Liver (tissue), 9 donors: ENCODE data around the gene CHST5. TPM values are rescaled to one million over a fixed set of nuclear protein-coding genes. Genes with fewer than 3 reads are reported as not detected.

ENCODE experiments used
- DNase-seq: peaks from one replicate; pipeline ENCODE4 v3.0.0-alpha.2; 2017; ENCODE audit warnings: low spot score
- H3K27ac ChIP-seq, 2 donors: one replicate each; pipeline ENCODE4 v1.7.0; 2013; ENCODE audit warnings: inconsistent platforms in 2 of 2, low read length in 2 of 2, control low read depth in 1 of 2, low read depth in 1 of 2, mild to moderate bottlenecking in 1 of 2
- H3K27me3 ChIP-seq, 4 donors: one replicate each; pipeline versions ENCODE4 v1.6.1 to v1.7.0; 2013; ENCODE audit warnings: low read length in 3 of 4, inconsistent platforms in 1 of 4, mild to moderate bottlenecking in 1 of 4, moderate library complexity in 1 of 4; ENCODE audit not compliant: control insufficient read depth in 4 of 4, insufficient read depth in 4 of 4
- H3K36me3 ChIP-seq, 4 donors: one replicate each; pipeline versions ENCODE4 v1.6.1 to v1.7.0; 2013; ENCODE audit warnings: low read length in 3 of 4, mild to moderate bottlenecking in 3 of 4, low read depth in 1 of 4, moderate library complexity in 1 of 4; ENCODE audit not compliant: control insufficient read depth in 4 of 4, insufficient read depth in 3 of 4
- H3K4me1 ChIP-seq, 4 donors: one replicate each; pipeline versions ENCODE4 v1.6.1 to v1.7.0; 2013; ENCODE audit warnings: low read length in 3 of 4, mild to moderate bottlenecking in 3 of 4, moderate library complexity in 1 of 4; ENCODE audit not compliant: control insufficient read depth in 4 of 4, insufficient read depth in 4 of 4
- H3K4me3 ChIP-seq, 3 donors: one replicate each; pipeline versions ENCODE4 v1.6.1 to v1.7.0; 2013; ENCODE audit warnings: low read length in 3 of 3, control low read depth in 1 of 3, low read depth in 1 of 3, mild to moderate bottlenecking in 1 of 3
- H3K9ac ChIP-seq, 2 donors: one replicate each; pipeline ENCODE4 v1.7.0; 2013; ENCODE audit warnings: low read length in 2 of 2, mild to moderate bottlenecking in 2 of 2, moderate library complexity in 2 of 2, control low read depth in 1 of 2, low read depth in 1 of 2
- H3K9me3 ChIP-seq, 4 donors: one replicate each; pipeline versions ENCODE4 v1.6.1 to v1.7.0; 2013; ENCODE audit warnings: low read length in 3 of 4; ENCODE audit not compliant: control insufficient read depth in 4 of 4
- FOXA1 ChIP-seq: IDR thresholded peaks from 2 replicates; pipeline ENCODE4 v1.6.1; 2016; ENCODE audit warnings: antibody characterized with exemption
- FOXA2 ChIP-seq: IDR thresholded peaks from 2 replicates; pipeline ENCODE4 v1.6.1; 2016; ENCODE audit warnings: antibody characterized with exemption
- GABPA ChIP-seq, 2 donors: IDR thresholded peaks in 1 of 2; conservative IDR thresholded peaks in 1 of 2; 2 replicates each; pipeline ENCODE4 v1.6.1; 2016; ENCODE audit warnings: antibody characterized with exemption in 2 of 2, mild to moderate bottlenecking in 1 of 2, moderate library complexity in 1 of 2
- HNF4G ChIP-seq: IDR thresholded peaks from 2 replicates; pipeline ENCODE4 v1.6.1; 2016; ENCODE audit warnings: antibody characterized with exemption
- JUND ChIP-seq, 2 donors: IDR thresholded peaks; 2 replicates each; pipeline ENCODE4 v1.6.1; 2016; ENCODE audit warnings: antibody characterized with exemption in 2 of 2
- RAD21 ChIP-seq, 2 donors: IDR thresholded peaks; 2 replicates each; pipeline ENCODE4 v1.6.1; 2016; ENCODE audit warnings: antibody characterized with exemption in 2 of 2, mild to moderate bottlenecking in 2 of 2
- SP1 ChIP-seq: IDR thresholded peaks from 2 replicates; pipeline ENCODE4 v1.6.1; 2018; ENCODE audit warnings: antibody characterized with exemption, mild to moderate bottlenecking
- TAF1 ChIP-seq: conservative IDR thresholded peaks from 2 replicates; pipeline ENCODE4 v1.6.1; 2016; ENCODE audit warnings: antibody characterized with exemption, mild to moderate bottlenecking
- YY1 ChIP-seq: IDR thresholded peaks from 2 replicates; pipeline ENCODE4 v1.6.1; 2016; ENCODE audit warnings: antibody characterized with exemption, mild to moderate bottlenecking
- WGBS: extraction: QIAGEN DNeasy Blood & Tissue Kit; methylation state at CpG from one replicate; pipeline ENCODE4 v1.1.7; 2013; 5-methylcytosine and 5-hydroxymethylcytosine counted together
- polyA plus RNA-seq, 2 donors: library from polyadenylated mRNA; stranded (reverse) in 1 of 2; unstranded in 1 of 2; fragments of 200-250 nt in 1 of 2; fragments of >200 nt in 1 of 2; fragmentation: Nextera tagmentation in 1 of 2; extraction: Ambion mirVana in 1 of 2; gene quantifications; one replicate each; pipeline versions ENCODE4 v1.2.1 to v1.2.3, GENCODE V29; 2013 to 2015
- total RNA-seq, 2 donors: library from RNA; depleted of rRNA; stranded (reverse); fragments of >200 nt; gene quantifications; one replicate each; pipeline ENCODE4 v1.2.3, GENCODE V29; 2014
- TF ChIP-seq, protein P1 (sequence below): IDR thresholded peaks from 2 replicates; pipeline ENCODE4 v1.6.1; 2016; ENCODE audit warnings: antibody characterized with exemption, mild to moderate bottlenecking
- TF ChIP-seq, protein P2 (sequence below): fragments of 150-350 bp; IDR thresholded peaks from 2 replicates; pipeline ENCODE4 v1.5.1; 2017; ENCODE audit warnings: improper control_type of control experiment, low read depth, low read length; ENCODE audit not compliant: missing input control
- TF ChIP-seq, protein P3 (sequence below): IDR thresholded peaks from 2 replicates; pipeline ENCODE4 v1.6.1; 2016; ENCODE audit warnings: antibody characterized with exemption
- donor health status: healthy.
- donor health status: healthy.
- donor health status: healthy.
- donor health status: healthy.
- donor health status: healthy.

Gene CHST5
- total and polyA plus RNA-seq, 4 donors, result not detected

DNA sequence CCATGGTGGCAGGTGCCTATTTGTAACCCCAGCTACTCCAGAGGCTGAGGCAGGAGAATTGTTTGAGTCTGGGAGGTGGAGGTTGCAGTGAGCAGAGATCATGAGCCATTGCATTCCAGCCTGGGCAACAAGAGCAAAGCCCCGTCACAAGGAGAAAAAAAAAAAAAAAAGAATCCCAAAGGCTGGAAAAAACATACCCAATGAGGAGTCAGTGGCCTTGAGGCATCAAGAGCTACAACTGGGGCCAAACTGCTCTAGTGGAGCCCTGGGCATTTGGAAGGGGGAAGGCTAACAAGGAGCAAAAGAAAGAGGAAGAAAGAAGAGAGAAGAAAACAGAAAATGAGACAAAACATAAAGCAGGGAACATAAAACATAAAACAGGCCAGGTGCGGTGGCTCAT is 47.6 kb downstream of the CHST5 start:
- H3K4me1 ChIP-seq, result no peaks in the 10 kb centered on the region
- TF ChIP-seq JUND (IDR thresholded peaks at IDR 0.05), result no peak
- TF ChIP-seq HNF4G, result no peak
- TF ChIP-seq, protein P1, sequence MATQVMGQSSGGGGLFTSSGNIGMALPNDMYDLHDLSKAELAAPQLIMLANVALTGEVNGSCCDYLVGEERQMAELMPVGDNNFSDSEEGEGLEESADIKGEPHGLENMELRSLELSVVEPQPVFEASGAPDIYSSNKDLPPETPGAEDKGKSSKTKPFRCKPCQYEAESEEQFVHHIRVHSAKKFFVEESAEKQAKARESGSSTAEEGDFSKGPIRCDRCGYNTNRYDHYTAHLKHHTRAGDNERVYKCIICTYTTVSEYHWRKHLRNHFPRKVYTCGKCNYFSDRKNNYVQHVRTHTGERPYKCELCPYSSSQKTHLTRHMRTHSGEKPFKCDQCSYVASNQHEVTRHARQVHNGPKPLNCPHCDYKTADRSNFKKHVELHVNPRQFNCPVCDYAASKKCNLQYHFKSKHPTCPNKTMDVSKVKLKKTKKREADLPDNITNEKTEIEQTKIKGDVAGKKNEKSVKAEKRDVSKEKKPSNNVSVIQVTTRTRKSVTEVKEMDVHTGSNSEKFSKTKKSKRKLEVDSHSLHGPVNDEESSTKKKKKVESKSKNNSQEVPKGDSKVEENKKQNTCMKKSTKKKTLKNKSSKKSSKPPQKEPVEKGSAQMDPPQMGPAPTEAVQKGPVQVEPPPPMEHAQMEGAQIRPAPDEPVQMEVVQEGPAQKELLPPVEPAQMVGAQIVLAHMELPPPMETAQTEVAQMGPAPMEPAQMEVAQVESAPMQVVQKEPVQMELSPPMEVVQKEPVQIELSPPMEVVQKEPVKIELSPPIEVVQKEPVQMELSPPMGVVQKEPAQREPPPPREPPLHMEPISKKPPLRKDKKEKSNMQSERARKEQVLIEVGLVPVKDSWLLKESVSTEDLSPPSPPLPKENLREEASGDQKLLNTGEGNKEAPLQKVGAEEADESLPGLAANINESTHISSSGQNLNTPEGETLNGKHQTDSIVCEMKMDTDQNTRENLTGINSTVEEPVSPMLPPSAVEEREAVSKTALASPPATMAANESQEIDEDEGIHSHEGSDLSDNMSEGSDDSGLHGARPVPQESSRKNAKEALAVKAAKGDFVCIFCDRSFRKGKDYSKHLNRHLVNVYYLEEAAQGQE, result no peak
- TF ChIP-seq, protein P2, sequence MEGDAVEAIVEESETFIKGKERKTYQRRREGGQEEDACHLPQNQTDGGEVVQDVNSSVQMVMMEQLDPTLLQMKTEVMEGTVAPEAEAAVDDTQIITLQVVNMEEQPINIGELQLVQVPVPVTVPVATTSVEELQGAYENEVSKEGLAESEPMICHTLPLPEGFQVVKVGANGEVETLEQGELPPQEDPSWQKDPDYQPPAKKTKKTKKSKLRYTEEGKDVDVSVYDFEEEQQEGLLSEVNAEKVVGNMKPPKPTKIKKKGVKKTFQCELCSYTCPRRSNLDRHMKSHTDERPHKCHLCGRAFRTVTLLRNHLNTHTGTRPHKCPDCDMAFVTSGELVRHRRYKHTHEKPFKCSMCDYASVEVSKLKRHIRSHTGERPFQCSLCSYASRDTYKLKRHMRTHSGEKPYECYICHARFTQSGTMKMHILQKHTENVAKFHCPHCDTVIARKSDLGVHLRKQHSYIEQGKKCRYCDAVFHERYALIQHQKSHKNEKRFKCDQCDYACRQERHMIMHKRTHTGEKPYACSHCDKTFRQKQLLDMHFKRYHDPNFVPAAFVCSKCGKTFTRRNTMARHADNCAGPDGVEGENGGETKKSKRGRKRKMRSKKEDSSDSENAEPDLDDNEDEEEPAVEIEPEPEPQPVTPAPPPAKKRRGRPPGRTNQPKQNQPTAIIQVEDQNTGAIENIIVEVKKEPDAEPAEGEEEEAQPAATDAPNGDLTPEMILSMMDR, result no peak
- no peak for TF ChIP-seq YY1
- no peak for TF ChIP-seq TAF1
- TF ChIP-seq, protein P3, sequence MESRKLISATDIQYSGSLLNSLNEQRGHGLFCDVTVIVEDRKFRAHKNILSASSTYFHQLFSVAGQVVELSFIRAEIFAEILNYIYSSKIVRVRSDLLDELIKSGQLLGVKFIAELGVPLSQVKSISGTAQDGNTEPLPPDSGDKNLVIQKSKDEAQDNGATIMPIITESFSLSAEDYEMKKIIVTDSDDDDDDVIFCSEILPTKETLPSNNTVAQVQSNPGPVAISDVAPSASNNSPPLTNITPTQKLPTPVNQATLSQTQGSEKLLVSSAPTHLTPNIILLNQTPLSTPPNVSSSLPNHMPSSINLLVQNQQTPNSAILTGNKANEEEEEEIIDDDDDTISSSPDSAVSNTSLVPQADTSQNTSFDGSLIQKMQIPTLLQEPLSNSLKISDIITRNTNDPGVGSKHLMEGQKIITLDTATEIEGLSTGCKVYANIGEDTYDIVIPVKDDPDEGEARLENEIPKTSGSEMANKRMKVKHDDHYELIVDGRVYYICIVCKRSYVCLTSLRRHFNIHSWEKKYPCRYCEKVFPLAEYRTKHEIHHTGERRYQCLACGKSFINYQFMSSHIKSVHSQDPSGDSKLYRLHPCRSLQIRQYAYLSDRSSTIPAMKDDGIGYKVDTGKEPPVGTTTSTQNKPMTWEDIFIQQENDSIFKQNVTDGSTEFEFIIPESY, result no peak
- TF ChIP-seq GABPA (IDR thresholded peaks at IDR 0.05 in 1 of 2, conservative IDR thresholded peaks at IDR 0.05 in 1 of 2), result no peak
- TF ChIP-seq SP1, result no peak
- TF ChIP-seq FOXA2, result no peak
- TF ChIP-seq RAD21 (IDR thresholded peaks at IDR 0.05), result no peak
- TF ChIP-seq FOXA1, result no peak

DNA sequence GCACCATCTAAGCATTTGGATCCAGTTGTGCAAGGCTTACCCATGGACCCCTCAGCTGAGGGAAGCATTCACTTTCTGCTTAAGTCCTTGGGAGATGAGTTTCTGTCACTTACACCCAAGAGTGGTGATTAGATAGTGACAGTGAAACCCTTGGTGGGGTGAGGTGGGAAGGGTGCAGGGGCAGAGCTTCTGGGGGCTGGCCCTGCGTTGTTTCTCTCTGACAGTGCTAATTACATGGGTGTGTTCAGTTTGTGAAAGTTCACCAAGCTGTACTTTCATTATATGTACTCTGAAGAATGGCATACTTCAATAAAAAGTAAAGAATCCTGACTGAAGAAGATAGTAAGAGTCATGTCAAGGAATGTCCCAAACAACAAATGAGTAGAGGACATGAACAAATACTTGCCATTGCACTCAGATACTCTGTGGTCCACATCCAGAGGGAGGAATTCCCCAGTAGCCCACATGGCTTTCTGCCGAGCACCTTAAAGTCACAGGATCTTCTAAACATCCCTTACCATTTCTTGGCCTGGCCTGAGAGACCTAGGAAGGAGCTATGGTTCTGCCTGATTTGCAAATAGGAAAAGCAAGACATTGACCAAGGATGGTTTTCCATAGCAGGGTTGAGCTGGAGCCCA is 49.1 kb downstream of the CHST5 start:
- Histone ChIP-seq H3K27me3 (peaks cover 0 to 4% (median 1%) of the 10 kb centered on the region in 4 donors), H3K27ac (no peak overlapping the region), H3K36me3 (no peaks in the 10 kb centered on the region), H3K9ac (no peak overlapping the region), H3K4me1 (no peaks in the 10 kb centered on the region), H3K4me3 (no peak overlapping the region), H3K9me3 (no peaks in the 10 kb centered on the region)
- DNase-seq, result no peak
- 79% methylated on average over 2 of the region's 2 CpGs for WGBS
- no peak for TF ChIP-seq GABPA (IDR thresholded peaks at IDR 0.05 in 1 of 2, conservative IDR thresholded peaks at IDR 0.05 in 1 of 2)

More for the DNA sequence above, 47.6 kb downstream of the CHST5 start:
- Histone ChIP-seq H3K36me3 (no peaks in the 10 kb centered on the region), H3K27ac (no peak overlapping the region), H3K27me3 (peaks cover 0 to 4% (median 1%) of the 10 kb centered on the region in 4 donors), H3K9ac (no peak overlapping the region), H3K9me3 (no peaks in the 10 kb centered on the region), H3K4me3 (no peak overlapping the region)
- 94% methylated on average over 2 of the region's 2 CpGs for WGBS
- no peak for DNase-seq
